Ascending aorta (tissue), 2 donors: ENCODE measurements around the gene TRPM6. TPM values are rescaled to one million over a fixed set of nuclear protein-coding genes. Genes with fewer than 3 reads are reported as not detected.
"Not testable (repeated sequence)": the region's sequence is repeated elsewhere in the genome, so short reads cannot be mapped to it uniquely, and the experiment has no call there.

Source experiments
- DNase-seq, 2 donors: peaks; one replicate each; pipeline ENCODE4 v3.0.0-alpha.2; 2019; ENCODE audit warnings: low spot score in 2 of 2
- H3K27ac ChIP-seq, 2 donors: fragments of 200-600 bp; sonication (generic); one replicate each; pipeline ENCODE4 v1.5.1; 2016 to 2017; ENCODE audit warnings: mild to moderate bottlenecking in 1 of 2
- H3K27me3 ChIP-seq: fragments of 200-600 bp; sonication (generic); one replicate; pipeline ENCODE4 v1.5.1; 2017
- H3K36me3 ChIP-seq, 2 donors: fragments of 200-600 bp; sonication (generic); one replicate each; pipeline ENCODE4 v1.5.1; 2016
- H3K4me1 ChIP-seq, 2 donors: fragments of 200-600 bp; sonication (generic); one replicate each; pipeline ENCODE4 v1.5.1; 2016 to 2017; ENCODE audit warnings: mild to moderate bottlenecking in 1 of 2
- H3K4me3 ChIP-seq, 2 donors: fragments of 200-600 bp; sonication (generic); one replicate each; pipeline ENCODE4 v1.5.1; 2016 to 2017; ENCODE audit warnings: mild to moderate bottlenecking in 1 of 2
- H3K9me3 ChIP-seq, 2 donors: fragments of 200-600 bp; sonication (generic); one replicate each; pipeline ENCODE4 v1.5.1; 2016
- CTCF ChIP-seq, 3 experiments: fragments of 200-600 bp in 2 of 3; fragments of 450-650 bp in 1 of 3; sonication (generic) in 2 of 3; IDR thresholded peaks; one replicate each; pipeline ENCODE4 v1.5.1; 2016 to 2019; ENCODE audit warnings: antibody characterized with exemption in 3 of 3, mild to moderate bottlenecking in 1 of 3, moderate library complexity in 1 of 3
- intact Hi-C: fragments of 100-400 bp; cut with DNase I; formaldehyde crosslinking; loops from one replicate; pipeline ENCODE4 v1.15.1; 2023
- total RNA-seq: library from RNA; depleted of rRNA; stranded (reverse); fragments of >200 nt; gene quantifications from one replicate; pipeline ENCODE4 v1.1.0, GENCODE V29; 2016

TRPM6 gene
- total RNA-seq, 1 donor from 2014 or later, result 0.96 TPM

GRCh38 chr9:74910036-74910435 lies 22.3 kb upstream of the TRPM6 start:
- no peak for TF ChIP-seq CTCF (IDR thresholded peaks at IDR 0.05)
- H3K9me3 ChIP-seq, result peaks cover 0 to 6% of the 10 kb centered on the region in 2 donors
- no peaks in the 10 kb centered on the region for H3K27me3 ChIP-seq
- no peak for DNase-seq
- intact Hi-C loops, result no loop called here
- no peak overlapping the region for H3K4me3 ChIP-seq
- no peaks in the 10 kb centered on the region for H3K36me3 ChIP-seq
- no peak overlapping the region for H3K27ac ChIP-seq
- no peaks in the 10 kb centered on the region for H3K4me1 ChIP-seq

GRCh38 chr9:74908665-74909064 lies 20.9 kb upstream of the TRPM6 start:
- H3K27me3 ChIP-seq, result no peaks in the 10 kb centered on the region
- no peak overlapping the region for H3K27ac ChIP-seq
- DNase-seq, result no peak
- H3K4me1 ChIP-seq, result no peaks in the 10 kb centered on the region
- H3K4me3 ChIP-seq, result no peak overlapping the region
- intact Hi-C loops, result no loop called here
- no peak for TF ChIP-seq CTCF (IDR thresholded peaks at IDR 0.05)
- H3K36me3 ChIP-seq, result no peaks in the 10 kb centered on the region
- peaks cover 0 to 6% of the 10 kb centered on the region in 2 donors for H3K9me3 ChIP-seq

- no peak for TF ChIP-seq CTCF (IDR thresholded peaks at IDR 0.05)
- intact Hi-C loops, result no loop called here
- H3K36me3 ChIP-seq, result no peaks in the 10 kb centered on the region
These were observed 19.4 kb upstream of the TRPM6 start for GRCh38 chr9:74907085-74907484.

GRCh38 chr9:74901001-74901400 lies 13.3 kb upstream of the TRPM6 start:
- no peak overlapping the region for H3K4me3 ChIP-seq
- no peak for TF ChIP-seq CTCF (IDR thresholded peaks at IDR 0.05)
- intact Hi-C loops, result no loop called here
- H3K27me3 ChIP-seq, result no peaks in the 10 kb centered on the region
- no peaks in the 10 kb centered on the region for H3K36me3 ChIP-seq
- H3K27ac ChIP-seq, result no peak overlapping the region
- no peaks in the 10 kb centered on the region for H3K9me3 ChIP-seq
- H3K4me1 ChIP-seq, result no peaks in the 10 kb centered on the region
- DNase-seq, result no peak

More at GRCh38 chr9:74907085-74907484, 19.4 kb upstream of the TRPM6 start:
- Histone ChIP-seq H3K27ac (no peak overlapping the region), H3K27me3 (no peaks in the 10 kb centered on the region), H3K4me3 (no peak overlapping the region), H3K9me3 (peaks cover 0 to 6% of the 10 kb centered on the region in 2 donors), H3K4me1 (no peaks in the 10 kb centered on the region)
- no peak for DNase-seq

GRCh38 chr9:74888449-74888848 lies 728 bp upstream of the TRPM6 start:
- DNase-seq, H3K27me3 ChIP-seq, H3K4me1 ChIP-seq, H3K4me3 ChIP-seq, H3K27ac ChIP-seq, H3K9me3 ChIP-seq, intact Hi-C loops, H3K36me3 ChIP-seq: not testable (repeated sequence)

GRCh38 chr9:74887981-74888370 lies 255 bp upstream of the TRPM6 start:
- Histone ChIP-seq H3K4me1 (peaks cover 0 to 5% of the 10 kb centered on the region in 2 donors), H3K9me3 (no peaks in the 10 kb centered on the region), H3K27ac (peak overlapping the region in 1 of 2 donors; percentile 70), H3K27me3 (no peaks in the 10 kb centered on the region), H3K36me3 (no peaks in the 10 kb centered on the region), H3K4me3 (peak overlapping the region in 1 of 2 donors; percentile 62)
- DNase-seq, result no peak
- TF ChIP-seq CTCF (IDR thresholded peaks at IDR 0.05), result no peak
- intact Hi-C loops, result no loop called here
